H9 (cell line): ENCODE measurements around the gene MAPK4. TPM values are rescaled to one million over a fixed set of nuclear protein-coding genes. Genes with fewer than 3 reads are reported as not detected.

ENCODE experiments used
- DNase-seq: peaks from one replicate; pipeline ENCODE4 v3.0.0-alpha.2; 2017
- H2AFZ ChIP-seq: one replicate; pipeline ENCODE4 v1.6.1; 2013; ENCODE audit warnings: mild to moderate bottlenecking, low read length, control low read depth, moderate library complexity
- H2AK5ac ChIP-seq: 2 replicates; pipeline ENCODE4 v1.6.1; 2013; ENCODE audit warnings: low read length, control low read depth, mixed read lengths; ENCODE audit not compliant: insufficient read length
- H2BK120ac ChIP-seq: one replicate; pipeline ENCODE4 v1.6.1; 2013; ENCODE audit warnings: low read depth, mild to moderate bottlenecking, low read length, control low read depth, inconsistent platforms; ENCODE audit not compliant: poor library complexity, severe bottlenecking
- H2BK12ac ChIP-seq: 2 replicates; pipeline ENCODE4 v1.6.1; 2013; ENCODE audit warnings: low read length, control low read depth, mixed read lengths, low read depth; ENCODE audit not compliant: insufficient read length
- H2BK15ac ChIP-seq: 2 replicates; pipeline ENCODE4 v1.6.1; 2013; ENCODE audit warnings: low read depth, low read length, control low read depth
- H2BK20ac ChIP-seq: one replicate; pipeline ENCODE4 v1.6.1; 2013; ENCODE audit warnings: low read depth, mild to moderate bottlenecking, low read length, control low read depth, inconsistent platforms; ENCODE audit not compliant: poor library complexity, severe bottlenecking
- H2BK5ac ChIP-seq: 2 replicates; pipeline ENCODE4 v1.6.1; 2013; ENCODE audit warnings: low read length, control low read depth, mixed read lengths; ENCODE audit not compliant: insufficient read length
- H3K14ac ChIP-seq: 2 replicates; pipeline ENCODE4 v1.6.1; 2013; ENCODE audit warnings: low read length, control low read depth; ENCODE audit not compliant: insufficient read depth
- H3K18ac ChIP-seq: 2 replicates; pipeline ENCODE4 v1.6.1; 2013; ENCODE audit warnings: low read depth, mild to moderate bottlenecking, mixed read lengths, low read length, control low read depth; ENCODE audit not compliant: insufficient read length
- H3K23ac ChIP-seq: 2 replicates; pipeline ENCODE4 v1.6.1; 2013; ENCODE audit warnings: low read length, control low read depth, mixed read lengths, low read depth; ENCODE audit not compliant: insufficient read length
- H3K23me2 ChIP-seq: 2 replicates; pipeline ENCODE4 v1.6.1; 2013; ENCODE audit warnings: low read depth, mild to moderate bottlenecking, mixed read lengths, low read length, control low read depth; ENCODE audit not compliant: insufficient read length, poor library complexity, severe bottlenecking
- H3K27ac ChIP-seq: 2 replicates; pipeline ENCODE4 v1.5.1; 2013; ENCODE audit warnings: low read length, control low read depth, mixed read lengths, low read depth; ENCODE audit not compliant: insufficient read length
- H3K27me3 ChIP-seq: 2 replicates; pipeline ENCODE4 v1.6.1; 2013; ENCODE audit warnings: low read length, control low read depth, inconsistent platforms; ENCODE audit not compliant: insufficient read depth
- H3K4ac ChIP-seq: 2 replicates; pipeline ENCODE4 v1.6.1; 2013; ENCODE audit warnings: low read depth, mild to moderate bottlenecking, control low read depth, inconsistent platforms, low read length, moderate library complexity
- H3K4me1 ChIP-seq: 2 replicates; pipeline ENCODE4 v1.6.1; 2013; ENCODE audit warnings: low read length, control low read depth, inconsistent platforms; ENCODE audit not compliant: insufficient read depth
- H3K4me2 ChIP-seq: 2 replicates; pipeline ENCODE4 v1.6.1; 2013; ENCODE audit warnings: low read length, control low read depth, mixed read lengths; ENCODE audit not compliant: insufficient read length, insufficient read depth
- H3K56ac ChIP-seq: 2 replicates; pipeline ENCODE4 v1.6.1; 2013; ENCODE audit warnings: low read depth, mild to moderate bottlenecking, mixed read lengths, low read length, control low read depth; ENCODE audit not compliant: insufficient read length
- H3K79me1 ChIP-seq: 2 replicates; pipeline ENCODE4 v1.6.1; 2013; ENCODE audit warnings: low read depth, mild to moderate bottlenecking, moderate library complexity, low read length, control low read depth, inconsistent platforms; ENCODE audit not compliant: insufficient read depth, poor library complexity, severe bottlenecking
- H3K79me2 ChIP-seq: 2 replicates; pipeline ENCODE4 v1.6.1; 2013; ENCODE audit warnings: low read length, control low read depth, inconsistent platforms; ENCODE audit not compliant: insufficient read depth
- H3K9ac ChIP-seq: 2 replicates; pipeline ENCODE4 v1.6.1; 2013; ENCODE audit warnings: low read length, control low read depth, mixed read lengths; ENCODE audit not compliant: insufficient read length; ENCODE audit errors: extremely low read depth
- H3K9me3 ChIP-seq: one replicate; pipeline ENCODE4 v1.6.1; 2013; ENCODE audit warnings: low read depth, low read length, inconsistent platforms; ENCODE audit not compliant: control insufficient read depth
- H3T11ph ChIP-seq: one replicate; pipeline ENCODE4 v1.6.1; 2013; ENCODE audit warnings: mild to moderate bottlenecking, low read length, control low read depth, inconsistent platforms
- H4K20me1 ChIP-seq: one replicate; pipeline ENCODE4 v1.6.1; 2013; ENCODE audit not compliant: control insufficient read depth, insufficient read length, insufficient read depth
- H4K5ac ChIP-seq: 2 replicates; pipeline ENCODE4 v1.6.1; 2013; ENCODE audit warnings: low read depth, mild to moderate bottlenecking, mixed read lengths, low read length, control low read depth; ENCODE audit not compliant: insufficient read length
- H4K8ac ChIP-seq: replicated peaks from 2 replicates; pipeline ENCODE4 v1.6.1; 2013; ENCODE audit warnings: low read length, control low read depth, mixed read lengths, low read depth; ENCODE audit not compliant: insufficient read length
- H4K91ac ChIP-seq: 2 replicates; pipeline ENCODE4 v1.6.1; 2013; ENCODE audit warnings: low read depth, mild to moderate bottlenecking, moderate library complexity, mixed read lengths, low read length, control low read depth; ENCODE audit not compliant: insufficient read length
- H3K27ac Mint-ChIP-seq, 3 experiments: 2 replicates in 2 of 3; 3 replicates in 1 of 3; pipeline ENCODE4 v1.8.0; 2020 to 2021; ENCODE audit warnings: mixed read lengths in 3 of 3, mild to moderate bottlenecking in 1 of 3, moderate library complexity in 1 of 3
- H3K27me3 Mint-ChIP-seq: 2 replicates; pipeline ENCODE4 v1.8.0; 2021; ENCODE audit warnings: low read depth, mild to moderate bottlenecking, moderate library complexity, mixed read lengths
- H3K36me3 Mint-ChIP-seq, 3 experiments: 2 replicates in 2 of 3; 3 replicates in 1 of 3; pipeline ENCODE4 v1.8.0; 2020 to 2021; ENCODE audit warnings: low read depth in 3 of 3, mixed read lengths in 3 of 3; ENCODE audit not compliant: insufficient read depth in 1 of 3
- H3K4me1 Mint-ChIP-seq, 2 experiments: 2 replicates each; pipeline ENCODE4 v1.8.0; 2020; ENCODE audit warnings: mixed read lengths in 2 of 2
- H3K4me3 Mint-ChIP-seq, 2 experiments: 2 replicates in 1 of 2; 3 replicates in 1 of 2; pipeline ENCODE4 v1.8.0; 2020 to 2021; ENCODE audit warnings: mild to moderate bottlenecking in 2 of 2, mixed read lengths in 2 of 2, moderate library complexity in 1 of 2
- H3K9me3 Mint-ChIP-seq, 2 experiments: 2 replicates in 1 of 2; 3 replicates in 1 of 2; pipeline ENCODE4 v1.8.0; 2020; ENCODE audit warnings: mild to moderate bottlenecking in 2 of 2, mixed read lengths in 2 of 2, moderate library complexity in 1 of 2
- CTCF ChIP-seq: fragments of 200-600 bp; sonication (generic); conservative IDR thresholded peaks from 3 replicates; pipeline ENCODE4 v1.8.0; 2021; ENCODE audit warnings: antibody characterized with exemption, mild to moderate bottlenecking
- WGBS: extraction: QIAGEN DNeasy Blood & Tissue Kit; methylation state at CpG from one replicate; pipeline ENCODE4 v1.1.7; 2013; ENCODE audit warnings: missing lambda C conversion rate, low lambda C conversion rate, mixed read lengths; ENCODE audit not compliant: insufficient read length; ENCODE audit errors: extremely low coverage; 5-methylcytosine and 5-hydroxymethylcytosine counted together
- total RNA-seq: library from RNA; stranded (reverse); gene quantifications from 2 replicates; pipeline ENCODE4 v1.2.1, GENCODE V29; 2021

MAPK4 gene
- total RNA-seq, 1 experiment from 2014 or later = 1.6 TPM

DNA sequence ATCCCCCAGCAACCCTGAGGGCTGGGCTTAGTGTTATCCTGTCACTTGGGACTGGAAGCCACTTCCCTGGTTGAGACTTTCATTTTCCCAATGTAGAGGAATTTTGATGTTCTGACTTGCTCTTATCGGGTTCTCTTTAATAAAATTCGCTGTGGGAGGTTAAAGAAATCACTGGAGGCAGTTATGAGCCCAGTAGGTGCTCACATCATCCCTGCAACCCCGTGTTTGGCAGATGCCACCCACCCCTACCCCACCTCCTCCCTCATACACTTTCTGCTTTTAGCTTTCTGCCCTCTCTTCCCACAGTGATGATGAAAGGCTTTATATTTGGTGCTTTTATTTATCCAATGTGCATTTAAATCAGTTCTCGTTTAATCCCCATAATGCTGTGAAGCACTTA lies 106.6 kb downstream of the MAPK4 start:
- Histone ChIP-seq H4K20me1 (no peaks in the 10 kb centered on the region), H2BK20ac (no peak overlapping the region), H3K23ac (no peak overlapping the region), H3K4ac (no peak overlapping the region), H3K79me1 (no peaks in the 10 kb centered on the region), H2AFZ (no peak overlapping the region), H3K27me3 (no peaks in the 10 kb centered on the region), H3T11ph (no peak overlapping the region), H2BK15ac (no peak overlapping the region), H2BK120ac (no peak overlapping the region), H3K4me1 (no peaks in the 10 kb centered on the region), H3K9ac (no peak overlapping the region), H4K8ac (no peak overlapping the region), H3K23me2 (no peaks in the 10 kb centered on the region), H3K79me2 (no peaks in the 10 kb centered on the region), H3K9me3 (peaks cover 8% of the 10 kb centered on the region), H2AK5ac (no peak overlapping the region), H3K18ac (no peak overlapping the region), H3K14ac (no peak overlapping the region), H4K5ac (no peak overlapping the region), H2BK12ac (no peak overlapping the region), H3K4me2 (no peak overlapping the region), H3K56ac (no peak overlapping the region), H2BK5ac (no peak overlapping the region), H3K27ac (no peak overlapping the region), H4K91ac (no peak overlapping the region)
- H3K36me3 Mint-ChIP-seq = peaks cover 0 to 10% (median 7%) of the 10 kb centered on the region in 3 experiments; a peak in 4 of 7 replicates
- no peak for TF ChIP-seq CTCF
- DNase-seq = no peak
- no peaks in the 10 kb centered on the region; the same call in 1 of the 2 replicates for H3K27me3 Mint-ChIP-seq
- peaks cover 10% of the 10 kb centered on the region in 2 experiments for H3K4me1 Mint-ChIP-seq
- H3K27ac Mint-ChIP-seq = no peak overlapping the region
- H3K4me3 Mint-ChIP-seq = no peak overlapping the region
- no CpG with 5 or more reads among the region's 4 CpGs for WGBS
- peaks cover 0 to 13% of the 10 kb centered on the region in 2 experiments; a peak in 3 of 5 replicates for H3K9me3 Mint-ChIP-seq
